GM12878 (cell line): ENCODE results near the gene ESR2. TPM values are rescaled to one million over a fixed set of nuclear protein-coding genes. Genes with fewer than 3 reads are reported as not detected.

Experiments
- CHD2 ChIP-seq: IDR thresholded peaks from 2 replicates; pipeline ENCODE4 v1.6.1; 2011; ENCODE audit warnings: low read depth, low read length, improper control_type of control experiment, borderline replicate concordance
- HDAC6 ChIP-seq: fragments of 200-600 bp; sonication (generic); IDR thresholded peaks from one replicate; pipeline ENCODE4 v1.8.0; 2017; ENCODE audit warnings: antibody characterized with exemption; ENCODE audit not compliant: unreplicated experiment
- KDM1A ChIP-seq: fragments of 200-600 bp; sonication (generic); IDR thresholded peaks from 2 replicates; pipeline ENCODE4 v1.6.1; 2016; ENCODE audit warnings: borderline replicate concordance
- MEF2A ChIP-seq: IDR thresholded peaks from 2 replicates; pipeline ENCODE4 v1.6.1; 2011; ENCODE audit warnings: low read depth, mild to moderate bottlenecking, low read length, moderate library complexity; ENCODE audit not compliant: insufficient read depth
- MTA2 ChIP-seq: fragments of 450-650 bp; IDR thresholded peaks from 2 replicates; pipeline ENCODE4 v1.6.1; 2016; ENCODE audit warnings: low read depth, mild to moderate bottlenecking, moderate library complexity
- RBBP5 ChIP-seq: fragments of 200-600 bp; sonication (generic); conservative IDR thresholded peaks from 2 replicates; pipeline ENCODE4 v1.6.1; 2016
- polyA plus RNA-seq, 11 experiments: library from polyadenylated mRNA; depleted of rRNA in 4 of 11; unstranded in 6 of 11; stranded (reverse) in 5 of 11; fragments of >200 nt; fragmentation: Nextera tagmentation in 4 of 11; fragmentation: Illumina TruSeq in 1 of 11; extraction: Ambion mirVana in 4 of 11; extraction: Trizol in 1 of 11; gene quantifications; 1 replicate in 1 of 11; 2 replicates in 10 of 11; pipeline versions ENCODE4 v1.2.1 to v1.2.3, GENCODE V29; 2011 to 2016; ENCODE audit warnings: inconsistent platforms in 2 of 11, missing spikeins in 2 of 11, low read depth in 1 of 11
- total RNA-seq, 4 experiments: library from RNA; depleted of rRNA in 3 of 4; stranded (reverse); fragments of >200 nt in 3 of 4; fragmentation: Illumina TruSeq in 1 of 4; extraction: Trizol in 1 of 4; gene quantifications; 2 replicates each; pipeline versions ENCODE4 v1.2.1 to v1.2.3, GENCODE V29; 2013 to 2021
- TF ChIP-seq, protein P1 (sequence below): fragments of 450-650 bp; formaldehyde crosslinking; IDR thresholded peaks from 2 replicates; pipeline ENCODE4 v1.4.0; 2022; ENCODE audit warnings: mild to moderate bottlenecking, moderate library complexity
- TF ChIP-seq, protein P2 (sequence below): IDR thresholded peaks from 2 replicates; pipeline ENCODE4 v1.6.1; 2012; ENCODE audit warnings: low read depth, low read length, improper control_type of control experiment
- TF ChIP-seq, protein P3 (sequence below): IDR thresholded peaks from 2 replicates; pipeline ENCODE4 v1.6.1; 2011; ENCODE audit warnings: low read depth, mild to moderate bottlenecking, low read length, moderate library complexity, borderline replicate concordance; ENCODE audit errors: extremely low read depth

ESR2 gene
- total and polyA plus RNA-seq, 10 of the 15 experiments (the other 5 are each of a cell fraction or from before 2014, with no cell fraction given) = 0.29 to 2.6 (median 0.81) TPM

DNA sequence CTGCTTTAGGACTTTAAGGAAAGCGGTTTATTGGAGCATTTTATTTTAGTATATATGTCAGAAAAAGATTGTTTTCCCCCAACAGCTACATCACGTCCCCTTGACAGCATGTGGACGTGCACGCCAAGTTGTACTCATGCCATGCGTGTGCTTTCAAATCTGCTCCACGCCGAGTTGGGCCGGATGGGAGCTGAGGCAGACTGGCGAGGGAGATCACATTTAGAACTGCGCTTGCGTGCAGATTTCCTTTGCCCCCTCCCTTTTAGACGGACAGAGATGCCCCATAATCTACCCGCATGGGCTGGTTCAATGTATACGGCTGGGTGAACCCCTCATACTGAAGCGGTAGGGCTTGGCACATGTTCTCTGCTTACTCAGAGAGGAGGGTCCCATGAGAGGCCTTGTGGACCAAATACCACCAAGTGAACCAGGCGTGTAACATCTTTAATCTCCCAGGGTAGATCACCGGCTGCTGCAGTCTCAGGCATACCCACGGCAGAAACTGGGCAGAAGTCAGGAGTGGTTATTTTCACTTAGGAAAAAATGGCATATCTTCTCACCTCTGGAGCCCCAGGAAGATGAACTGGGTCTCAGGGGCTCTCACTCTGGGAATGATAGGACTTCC, 92.1 kb downstream of the ESR2 start (continued):
- TF ChIP-seq, protein P1, sequence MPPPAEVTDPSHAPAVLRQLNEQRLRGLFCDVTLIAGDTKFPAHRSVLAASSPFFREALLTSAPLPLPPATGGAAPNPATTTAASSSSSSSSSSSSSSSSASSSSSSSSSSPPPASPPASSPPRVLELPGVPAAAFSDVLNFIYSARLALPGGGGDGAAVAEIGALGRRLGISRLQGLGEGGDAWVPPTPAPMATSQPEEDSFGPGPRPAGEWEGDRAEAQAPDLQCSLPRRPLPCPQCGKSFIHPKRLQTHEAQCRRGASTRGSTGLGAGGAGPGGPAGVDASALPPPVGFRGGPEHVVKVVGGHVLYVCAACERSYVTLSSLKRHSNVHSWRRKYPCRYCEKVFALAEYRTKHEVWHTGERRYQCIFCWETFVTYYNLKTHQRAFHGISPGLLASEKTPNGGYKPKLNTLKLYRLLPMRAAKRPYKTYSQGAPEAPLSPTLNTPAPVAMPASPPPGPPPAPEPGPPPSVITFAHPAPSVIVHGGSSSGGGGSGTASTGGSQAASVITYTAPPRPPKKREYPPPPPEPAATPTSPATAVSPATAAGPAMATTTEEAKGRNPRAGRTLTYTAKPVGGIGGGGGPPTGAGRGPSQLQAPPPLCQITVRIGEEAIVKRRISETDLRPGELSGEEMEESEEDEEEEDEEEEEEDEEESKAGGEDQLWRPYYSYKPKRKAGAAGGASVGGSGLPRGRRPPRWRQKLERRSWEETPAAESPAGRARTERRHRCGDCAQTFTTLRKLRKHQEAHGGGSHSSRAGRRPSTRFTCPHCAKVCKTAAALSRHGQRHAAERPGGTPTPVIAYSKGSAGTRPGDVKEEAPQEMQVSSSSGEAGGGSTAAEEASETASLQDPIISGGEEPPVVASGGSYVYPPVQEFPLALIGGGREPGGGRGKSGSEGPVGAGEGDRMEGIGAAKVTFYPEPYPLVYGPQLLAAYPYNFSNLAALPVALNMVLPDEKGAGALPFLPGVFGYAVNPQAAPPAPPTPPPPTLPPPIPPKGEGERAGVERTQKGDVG (CRISPR knock-in tag) = no peak
- no peak for TF ChIP-seq CHD2
- TF ChIP-seq, protein P2, sequence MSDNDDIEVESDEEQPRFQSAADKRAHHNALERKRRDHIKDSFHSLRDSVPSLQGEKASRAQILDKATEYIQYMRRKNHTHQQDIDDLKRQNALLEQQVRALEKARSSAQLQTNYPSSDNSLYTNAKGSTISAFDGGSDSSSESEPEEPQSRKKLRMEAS = no peak
- TF ChIP-seq MEF2A = no peak
- no peak for TF ChIP-seq HDAC6
- TF ChIP-seq, protein P3, sequence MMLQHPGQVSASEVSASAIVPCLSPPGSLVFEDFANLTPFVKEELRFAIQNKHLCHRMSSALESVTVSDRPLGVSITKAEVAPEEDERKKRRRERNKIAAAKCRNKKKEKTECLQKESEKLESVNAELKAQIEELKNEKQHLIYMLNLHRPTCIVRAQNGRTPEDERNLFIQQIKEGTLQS = no peak
- no peak for TF ChIP-seq KDM1A
- TF ChIP-seq MTA2 = no peak
- TF ChIP-seq RBBP5 = no peak
